ENCODE results near the gene PODN.

- no peak for TF ChIP-seq POLR2A (IDR thresholded peaks at IDR 0.05)
- TF ChIP-seq, protein P1, sequence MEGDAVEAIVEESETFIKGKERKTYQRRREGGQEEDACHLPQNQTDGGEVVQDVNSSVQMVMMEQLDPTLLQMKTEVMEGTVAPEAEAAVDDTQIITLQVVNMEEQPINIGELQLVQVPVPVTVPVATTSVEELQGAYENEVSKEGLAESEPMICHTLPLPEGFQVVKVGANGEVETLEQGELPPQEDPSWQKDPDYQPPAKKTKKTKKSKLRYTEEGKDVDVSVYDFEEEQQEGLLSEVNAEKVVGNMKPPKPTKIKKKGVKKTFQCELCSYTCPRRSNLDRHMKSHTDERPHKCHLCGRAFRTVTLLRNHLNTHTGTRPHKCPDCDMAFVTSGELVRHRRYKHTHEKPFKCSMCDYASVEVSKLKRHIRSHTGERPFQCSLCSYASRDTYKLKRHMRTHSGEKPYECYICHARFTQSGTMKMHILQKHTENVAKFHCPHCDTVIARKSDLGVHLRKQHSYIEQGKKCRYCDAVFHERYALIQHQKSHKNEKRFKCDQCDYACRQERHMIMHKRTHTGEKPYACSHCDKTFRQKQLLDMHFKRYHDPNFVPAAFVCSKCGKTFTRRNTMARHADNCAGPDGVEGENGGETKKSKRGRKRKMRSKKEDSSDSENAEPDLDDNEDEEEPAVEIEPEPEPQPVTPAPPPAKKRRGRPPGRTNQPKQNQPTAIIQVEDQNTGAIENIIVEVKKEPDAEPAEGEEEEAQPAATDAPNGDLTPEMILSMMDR (IDR thresholded peaks at IDR 0.05), result no peak
Observed at GRCh38 chr1:53070621-53071020, 8.6 kb downstream of the PODN start.
